HL-60 (cell line): ENCODE data around the gene MEIKIN.

ENCODE experiments used
- CTCF ChIP-seq: IDR thresholded peaks from one replicate; pipeline ENCODE4 v1.5.1; 2011; ENCODE audit warnings: low read length, control low read depth, inconsistent platforms; ENCODE audit not compliant: insufficient read depth
- POLR2AphosphoS5 ChIP-seq: IDR thresholded peaks from 2 replicates; pipeline ENCODE4 v1.6.1; 2012; ENCODE audit warnings: low read depth
- REST ChIP-seq: IDR thresholded peaks from 2 replicates; pipeline ENCODE4 v1.6.1; 2012; ENCODE audit warnings: low read depth; ENCODE audit not compliant: insufficient replicate concordance

GRCh38 chr5:131991593-131992324, 46.3 kb upstream of the MEIKIN start:
- TF ChIP-seq CTCF (no peak), REST (no peak), POLR2AphosphoS5 (no peak)
